ENCODE measurements around the gene ARL8A.
A peak's percentile ranks its signal among the peaks of the same experiment; 100 is the strongest.
"Not testable (repeated sequence)": the region's sequence is repeated elsewhere in the genome, so short reads cannot be mapped to it uniquely, and the experiment has no call there.

ARL8A gene

GRCh38 chr1:202141468-202141867 lies 3.1 kb downstream of the ARL8A start:
- DNase-seq = not testable (repeated sequence)

- DNase-seq = no peak
Measured at GRCh38 chr1:202140833-202141232, 3.7 kb downstream of the ARL8A start.

GRCh38 chr1:202135221-202135721 lies 9.3 kb downstream of the ARL8A start:
- peak; percentile 49 for DNase-seq

GRCh38 chr1:202134645-202135172 lies 9.8 kb downstream of the ARL8A start:
- DNase-seq = no peak

GRCh38 chr1:202133989-202134388 lies 10.5 kb downstream of the ARL8A start:
- no peak for DNase-seq

- no peak for DNase-seq
Measured at GRCh38 chr1:202133496-202133895, 11.0 kb downstream of the ARL8A start.

GRCh38 chr1:202133001-202133400 lies 11.5 kb downstream of the ARL8A start:
- no peak for DNase-seq

GRCh38 chr1:202131956-202132821 lies 12.3 kb downstream of the ARL8A start:
- no peak for DNase-seq

GRCh38 chr1:202130816-202131522 lies 13.6 kb downstream of the ARL8A start:
- DNase-seq = no peak

- no peak for DNase-seq
Measured at GRCh38 chr1:202130297-202130721, 14.2 kb downstream of the ARL8A start.

GRCh38 chr1:202129453-202130296 lies 14.9 kb downstream of the ARL8A start:
- DNase-seq = no peak

GRCh38 chr1:202127836-202128622 lies 16.5 kb downstream of the ARL8A start:
- DNase-seq = no peak

GRCh38 chr1:202127061-202127460 lies 17.5 kb downstream of the ARL8A start:
- no peak for DNase-seq

GRCh38 chr1:202126426-202126825 lies 18.1 kb downstream of the ARL8A start:
- no peak for DNase-seq

GRCh38 chr1:202125611-202126010 lies 18.9 kb downstream of the ARL8A start:
- no peak for DNase-seq

GRCh38 chr1:202124142-202124541 lies 20.4 kb downstream of the ARL8A start:
- DNase-seq = no peak

GRCh38 chr1:202123336-202123813 lies 21.2 kb downstream of the ARL8A start:
- no peak for DNase-seq

- no peak for DNase-seq
Measured at GRCh38 chr1:202122639-202123335, 21.8 kb downstream of the ARL8A start, which contains the start of gene GPR37L1. GPR37L1 (plus strand) TSS chr1:202122917; CDS start chr1:202122964, 47 bp downstream.

- no peak for DNase-seq
Measured at GRCh38 chr1:202121006-202121405, 23.5 kb downstream of the ARL8A start.

- DNase-seq = no peak
Measured at GRCh38 chr1:202117898-202118371, 26.6 kb downstream of the ARL8A start.
